K562 (cell line): Measurements from ENCODE around the gene TMEM92. TPM values are rescaled to one million over a fixed set of nuclear protein-coding genes. Genes with fewer than 3 reads are reported as not detected.

Experiments
- ATAC-seq: fragments of 200-7000 bp; cut with Tn5 transposase; 3 replicates; pipeline ENCODE4 v1.9.1; 2020; ENCODE audit warnings: moderate library complexity
- BruUV-seq: library from RNA; stranded (reverse); fragments of 400-500 nt; replicated peaks from 2 replicates; lab custom pipeline; 2021; lab: Mats Ljungman, UMichigan
- CTCF ChIA-PET: fragments of 300-600 bp; formaldehyde crosslinking; extraction: SDS; loops from one replicate; lab custom pipeline; 2021; ENCODE audit warnings: low intra/inter-chr PET ratio; lab: Yijun Ruan, JAX
- POLR2A ChIA-PET: fragments of 300-600, 350-650 bp; sonication (Branson Sonifier 250); formaldehyde crosslinking; extraction: SDS; loops from one replicate; lab custom pipeline; 2021; ENCODE audit warnings: antibody characterized with exemption, inconsistent platforms; lab: Yijun Ruan, JAX
- DNase-seq, 4 experiments: peaks; one replicate each; pipeline versions ENCODE4 v3.0.0 to v3.0.0-alpha.2; 2011 to 2018; ENCODE audit warnings: low spot score in 3 of 4, mixed read lengths in 3 of 4; ENCODE audit errors: extremely low read depth in 1 of 4
- FAIRE-seq: peaks from 2 replicates; lab custom pipeline; 2011; peaks lifted over from hg19 to GRCh38; lab: Jason Lieb, UNC
- H2AFZ ChIP-seq: 2 replicates; pipeline ENCODE4 v1.6.0; 2011; ENCODE audit warnings: low read depth, low read length, control low read depth, inconsistent platforms
- H3K27ac ChIP-seq: fragments of 200-600 bp; 3 replicates; pipeline ENCODE4 v1.8.0; 2011; ENCODE audit warnings: low read depth, mild to moderate bottlenecking, control low read depth, inconsistent platforms, low read length, moderate library complexity, mixed read lengths; ENCODE audit errors: extremely low read depth
- H3K27me3 ChIP-seq, 2 experiments: fragments of 300-600 bp in 1 of 2; 2 replicates in 1 of 2; 3 replicates in 1 of 2; pipeline versions ENCODE4 v1.6.0 to v1.8.0; 2011; ENCODE audit warnings: inconsistent platforms in 2 of 2, low read length in 2 of 2, mild to moderate bottlenecking in 1 of 2, mixed read lengths in 1 of 2, moderate library complexity in 1 of 2; ENCODE audit not compliant: control insufficient read depth in 2 of 2, insufficient read depth in 2 of 2
- H3K36me3 ChIP-seq: fragments of 300-600 bp; 3 replicates; pipeline ENCODE4 v1.8.0; 2011; ENCODE audit warnings: mild to moderate bottlenecking, low read length, inconsistent platforms; ENCODE audit not compliant: control insufficient read depth, insufficient read depth
- H3K4me1 ChIP-seq, 2 experiments: fragments of 200-600 bp in 1 of 2; replicated peaks in 1 of 2; 2 replicates in 1 of 2; 3 replicates in 1 of 2; pipeline versions ENCODE4 v1.5.1 to v1.8.0; 2011; ENCODE audit warnings: inconsistent platforms in 2 of 2, low read length in 2 of 2, mild to moderate bottlenecking in 1 of 2, mixed read lengths in 1 of 2, moderate library complexity in 1 of 2; ENCODE audit not compliant: control insufficient read depth in 2 of 2, insufficient read depth in 2 of 2
- H3K4me2 ChIP-seq: 2 replicates; pipeline ENCODE4 v1.6.1; 2011; ENCODE audit warnings: low read length, control low read depth, inconsistent platforms, mixed read lengths; ENCODE audit not compliant: insufficient read depth
- H3K4me3 ChIP-seq: fragments of 200-600 bp; sonication (generic), shearing (Covaris generic); 2 replicates; pipeline ENCODE4 v1.5.1; 2016; ENCODE audit warnings: control low read depth, inconsistent platforms
- H3K79me2 ChIP-seq: fragments of 200-600 bp; 3 replicates; pipeline ENCODE4 v1.8.0; 2011; ENCODE audit warnings: low read length, inconsistent platforms; ENCODE audit not compliant: control insufficient read depth, insufficient read depth
- H3K9ac ChIP-seq, 2 experiments: 2 replicates each; pipeline versions ENCODE4 v1.6.0 to v1.6.1; 2011; ENCODE audit warnings: low read depth in 2 of 2, low read length in 2 of 2, control low read depth in 1 of 2, inconsistent platforms in 1 of 2, mild to moderate bottlenecking in 1 of 2, mixed read lengths in 1 of 2; ENCODE audit not compliant: insufficient read depth in 1 of 2
- H3K9me1 ChIP-seq: one replicate; pipeline ENCODE4 v1.6.0; 2011; ENCODE audit warnings: inconsistent platforms, mild to moderate bottlenecking, low read length, moderate library complexity; ENCODE audit not compliant: control insufficient read depth, insufficient read depth
- H3K9me3 ChIP-seq: replicated peaks from 2 replicates; pipeline ENCODE4 v1.5.1; 2011; ENCODE audit warnings: low read depth, low read length, inconsistent platforms; ENCODE audit not compliant: control insufficient read depth, insufficient read depth
- H4K20me1 ChIP-seq: replicated peaks from 2 replicates; pipeline ENCODE4 v1.6.1; 2011; ENCODE audit warnings: low read length, inconsistent platforms, mixed read lengths; ENCODE audit not compliant: control insufficient read depth, insufficient read depth
- ATF4 ChIP-seq: fragments of 450-650 bp; formaldehyde crosslinking; IDR thresholded peaks from 2 replicates; pipeline ENCODE4 v1.4.0; 2022; ENCODE audit warnings: mild to moderate bottlenecking, moderate library complexity
- CBX5 ChIP-seq: IDR thresholded peaks from 2 replicates; pipeline ENCODE4 v1.6.1; 2014; ENCODE audit warnings: low read depth, borderline replicate concordance
- CBX8 ChIP-seq: fragments of 200-600 bp; sonication (generic); IDR thresholded peaks from 2 replicates; pipeline ENCODE4 v1.6.1; 2012; ENCODE audit warnings: borderline replicate concordance, mixed run types, low read depth, mild to moderate bottlenecking, moderate library complexity, mixed read lengths, low read length, control low read depth, inconsistent platforms; ENCODE audit not compliant: poor library complexity, severe bottlenecking; ENCODE audit errors: extremely low read depth
- CEBPB ChIP-seq: fragments of 450-650 bp; IDR thresholded peaks from 2 replicates; pipeline ENCODE4 v1.6.1; 2016; ENCODE audit warnings: missing genetic modification characterization, missing compliant biosample characterization
- CTBP1 ChIP-seq: fragments of 450-650 bp; IDR thresholded peaks from 2 replicates; pipeline ENCODE4 v1.6.1; 2016; ENCODE audit warnings: borderline replicate concordance
- EP300 ChIP-seq: IDR thresholded peaks from 2 replicates; pipeline ENCODE4 v1.6.1; 2012; ENCODE audit warnings: low read length, improper control_type of control experiment
- HES1 ChIP-seq: fragments of 450-650 bp; IDR thresholded peaks from 2 replicates; pipeline ENCODE4 v1.6.1; 2016; ENCODE audit warnings: low read depth, mild to moderate bottlenecking, moderate library complexity
- LARP7 ChIP-seq: fragments of 450-650 bp; IDR thresholded peaks from 2 replicates; pipeline ENCODE4 v1.6.1; 2016
- NCOA4 ChIP-seq: fragments of 450-650 bp; IDR thresholded peaks from 2 replicates; pipeline ENCODE4 v1.6.1; 2018; ENCODE audit warnings: mild to moderate bottlenecking; ENCODE audit not compliant: partially characterized antibody
- NEUROD1 ChIP-seq: fragments of 150-350 bp; IDR thresholded peaks from 2 replicates; pipeline ENCODE4 v1.6.1; 2014; ENCODE audit warnings: borderline replicate concordance, low read length, low read depth; ENCODE audit not compliant: partially characterized antibody
- NR2C1 ChIP-seq, 2 experiments: fragments of 450-650 bp; IDR thresholded peaks; 2 replicates each; pipeline ENCODE4 v1.6.1; 2017; ENCODE audit warnings: mild to moderate bottlenecking in 2 of 2, antibody characterized with exemption in 1 of 2, inconsistent platforms in 1 of 2, missing compliant biosample characterization in 1 of 2, missing genetic modification characterization in 1 of 2
- YY1 ChIP-seq, 3 experiments: IDR thresholded peaks; 2 replicates each; pipeline ENCODE4 v1.6.1; 2011; ENCODE audit warnings: low read length in 2 of 3, mild to moderate bottlenecking in 2 of 3, moderate library complexity in 2 of 3, borderline replicate concordance in 1 of 3, control low read depth in 1 of 3, low read depth in 1 of 3; ENCODE audit not compliant: insufficient read depth in 3 of 3, insufficient replicate concordance in 2 of 3, control insufficient read depth in 1 of 3, insufficient read length in 1 of 3; ENCODE audit errors: extremely low read depth in 1 of 3
- ZNF146 ChIP-seq: IDR thresholded peaks from one replicate; pipeline ENCODE4 v1.6.1; 2018; ENCODE audit warnings: missing compliant biosample characterization; ENCODE audit not compliant: unreplicated experiment
- ZNF316 ChIP-seq: fragments of 450-650 bp; IDR thresholded peaks from 2 replicates; pipeline ENCODE4 v1.6.1; 2016
- WGBS: fragments of 100-300 bp; shearing (Covaris generic); methylation state at CpG from one replicate; pipeline ENCODE4 v1.1.6; 2016; ENCODE audit warnings: low coverage, mixed read lengths; ENCODE audit not compliant: insufficient coverage; ENCODE audit errors: missing lambda C conversion rate; 5-methylcytosine and 5-hydroxymethylcytosine counted together
- in situ Hi-C: fragments of 300-500 bp; cut with MboI; formaldehyde crosslinking; loops from 4 replicates; pipeline ENCODE4 v1.15.0; 2018; ENCODE audit warnings: inconsistent platforms, mixed read lengths
- intact Hi-C: fragments of 100-400 bp; cut with micrococcal nuclease; formaldehyde crosslinking; loops from 2 replicates; pipeline ENCODE4 v1.14.2; 2022
- polyA plus RNA-seq, 8 experiments: library from polyadenylated mRNA; depleted of rRNA in 4 of 8; stranded (reverse) in 5 of 8; unstranded in 3 of 8; fragments of >200 nt; fragmentation: Nextera tagmentation in 2 of 8; fragmentation: Illumina TruSeq in 1 of 8; extraction: Ambion mirVana in 2 of 8; extraction: Trizol in 1 of 8; gene quantifications; 2 replicates each; pipeline versions ENCODE4 v1.2.1 to v1.2.3, GENCODE V29; 2011 to 2014; ENCODE audit warnings: inconsistent platforms in 1 of 8, missing spikeins in 1 of 8
- total RNA-seq, 7 experiments: library from RNA; depleted of rRNA in 6 of 7; stranded (reverse); fragments of >200 nt in 6 of 7; fragmentation: Illumina TruSeq in 2 of 7; extraction: Trizol in 2 of 7; gene quantifications; 2 replicates each; pipeline versions ENCODE4 v1.2.1 to v1.2.3, GENCODE V29; 2011 to 2021; ENCODE audit warnings: low replicate concordance in 1 of 7

TMEM92 gene
- total and polyA plus RNA-seq, 9 of the 15 experiments (the other 6 are each of a cell fraction or from before 2014, with no cell fraction given): 0.14 to 2.1 (median 0.40) TPM

GRCh38 chr17:50289991-50290702, 15.9 kb downstream of the TMEM92 start:
- no peaks in the 10 kb centered on the region for H3K9me3 ChIP-seq
- peak; percentile 87 for ATAC-seq
- no peaks in the 10 kb centered on the region for H3K36me3 ChIP-seq
- peak overlapping the region; percentile 45 for H3K4me2 ChIP-seq
- ChIA-PET POLR2A (interaction anchor here (0.5 to 1.2 kb wide), 6 partner anchors 9 to 1619 kb away, joined by 3 to 5 read pairs (median 3); no protein-coding TSS in a partner anchor), CTCF (interaction anchor here (0.6 kb wide), 1 partner anchor 15 kb away, joined by 3 read pairs; no protein-coding TSS in a partner anchor)
- H3K27ac ChIP-seq: no peak overlapping the region; the same call in 2 of the 3 replicates
- no peaks in the 10 kb centered on the region for H3K9me1 ChIP-seq
- no peaks in the 10 kb centered on the region for H3K79me2 ChIP-seq
- peak in 1 of 4 experiments; percentile 37 for DNase-seq
- 3% methylated on average over 8 of the region's 8 CpGs for WGBS
- peaks cover 2 to 31% of the 10 kb centered on the region in 2 experiments; a peak in 3 of 5 replicates for H3K27me3 ChIP-seq
- in situ Hi-C loops (loop anchor here (5.0 kb wide), 1 partner anchor 193 kb away; the partner anchor contains the start of gene PDK2), intact Hi-C loops (loop anchor here (10.0 kb wide), 1 partner anchor 185 kb away; the partner anchor contains the start of gene RSAD1)
- peak overlapping the region; percentile 4 to 12; a peak in 2 of 4 replicates for H3K9ac ChIP-seq
- H4K20me1 ChIP-seq: no peaks in the 10 kb centered on the region
- no TSS peak for BruUV-seq
- FAIRE-seq: peak; percentile 72
- H3K4me1 ChIP-seq: peaks cover 0 to 14% of the 10 kb centered on the region in 2 experiments; a peak in 3 of 5 replicates
- H3K4me3 ChIP-seq: no peak overlapping the region
- H2AFZ ChIP-seq: peak overlapping the region; percentile 83
- no peak for TF ChIP-seq CBX8
- TF ChIP-seq CBX5: no peak
- TF ChIP-seq EP300: peak; percentile 21; the same call in 1 of the 2 replicates
- peak; percentile 1; the same call in 1 of the 2 replicates for TF ChIP-seq ZNF316
- no peak for TF ChIP-seq HES1
- no peak for TF ChIP-seq NR2C1 (IDR thresholded peaks at IDR 0.05)
- peak; percentile 32; the same call in 1 of the 2 replicates for TF ChIP-seq NR2C1 (tag; IDR thresholded peaks at IDR 0.05)
- peak in 2 of 3 experiments; percentile 17 to 28 for TF ChIP-seq YY1 (IDR thresholded peaks at IDR 0.05; ENCODE audit: borderline replicate concordance in 1 of 3, control insufficient read depth in 1 of 3, extremely low read depth in 1 of 3, insufficient read depth in 3 of 3, insufficient read length in 1 of 3, insufficient replicate concordance in 2 of 3, low read depth in 1 of 3, low read length in 2 of 3)
- peak; percentile 52; the same call in 1 of the 2 replicates for TF ChIP-seq CTBP1
- TF ChIP-seq CEBPB (tag): peak; percentile 73
- no peak for TF ChIP-seq ZNF146 (CRISPR knock-in tag)
- TF ChIP-seq NEUROD1: peak; percentile 10
- TF ChIP-seq NCOA4: no peak
- TF ChIP-seq LARP7: no peak
- TF ChIP-seq ATF4: peak; percentile 69
